Panc1 (cell line): Measurements from ENCODE around the gene WWOX.

Source experiments
- POLR2AphosphoS5 ChIP-seq: IDR thresholded peaks from 2 replicates; pipeline ENCODE4 v1.6.1; 2012; ENCODE audit warnings: mild to moderate bottlenecking, low read depth, low read length, moderate library complexity
- SIN3A ChIP-seq: IDR thresholded peaks from 2 replicates; pipeline ENCODE4 v1.6.1; 2012; ENCODE audit warnings: low read depth, mild to moderate bottlenecking, low read length, moderate library complexity, borderline replicate concordance; ENCODE audit not compliant: insufficient read depth
- TF ChIP-seq, protein P1 (sequence below): fragments of 450-650 bp; IDR thresholded peaks from 2 replicates; pipeline ENCODE4 v1.5.1; 2017; ENCODE audit warnings: mild to moderate bottlenecking
- TF ChIP-seq, protein P2 (sequence below), 2 experiments: IDR thresholded peaks; 2 replicates each; pipeline ENCODE4 v1.6.1; 2011 to 2012; ENCODE audit warnings: low read depth in 2 of 2, control low read depth in 1 of 2, low read length in 1 of 2, mild to moderate bottlenecking in 1 of 2, moderate library complexity in 1 of 2; ENCODE audit not compliant: insufficient read depth in 1 of 2

DNA sequence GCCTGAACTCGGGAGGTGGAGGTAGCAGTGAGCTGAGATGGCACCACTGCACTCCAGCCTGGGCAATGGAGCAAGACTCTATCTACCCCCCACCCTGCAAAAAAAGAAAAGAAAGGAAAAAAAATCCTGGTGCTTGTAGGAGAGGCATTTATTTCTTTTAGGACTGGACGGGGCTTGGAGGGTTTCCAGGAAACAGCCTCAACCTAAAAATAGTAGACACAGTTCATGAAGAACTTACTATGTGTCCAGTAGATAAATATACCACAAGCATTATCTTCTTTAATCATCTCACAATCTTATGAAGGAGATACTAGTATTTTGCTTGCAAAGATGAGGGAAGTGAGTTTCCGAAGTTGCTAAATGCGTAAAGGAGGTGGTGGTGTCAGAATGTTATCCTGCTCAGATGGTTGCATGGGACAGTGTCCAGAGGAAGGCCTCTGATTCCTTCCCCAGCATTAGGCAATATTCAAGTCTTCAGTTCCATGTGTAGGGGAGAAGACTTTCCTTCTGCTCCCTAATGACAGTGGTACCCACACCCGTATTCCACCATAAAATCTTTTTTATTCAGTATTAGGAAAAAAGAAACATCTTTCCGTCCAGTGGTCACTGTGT, 263.2 kb downstream of the WWOX start:
- TF ChIP-seq, protein P1, sequence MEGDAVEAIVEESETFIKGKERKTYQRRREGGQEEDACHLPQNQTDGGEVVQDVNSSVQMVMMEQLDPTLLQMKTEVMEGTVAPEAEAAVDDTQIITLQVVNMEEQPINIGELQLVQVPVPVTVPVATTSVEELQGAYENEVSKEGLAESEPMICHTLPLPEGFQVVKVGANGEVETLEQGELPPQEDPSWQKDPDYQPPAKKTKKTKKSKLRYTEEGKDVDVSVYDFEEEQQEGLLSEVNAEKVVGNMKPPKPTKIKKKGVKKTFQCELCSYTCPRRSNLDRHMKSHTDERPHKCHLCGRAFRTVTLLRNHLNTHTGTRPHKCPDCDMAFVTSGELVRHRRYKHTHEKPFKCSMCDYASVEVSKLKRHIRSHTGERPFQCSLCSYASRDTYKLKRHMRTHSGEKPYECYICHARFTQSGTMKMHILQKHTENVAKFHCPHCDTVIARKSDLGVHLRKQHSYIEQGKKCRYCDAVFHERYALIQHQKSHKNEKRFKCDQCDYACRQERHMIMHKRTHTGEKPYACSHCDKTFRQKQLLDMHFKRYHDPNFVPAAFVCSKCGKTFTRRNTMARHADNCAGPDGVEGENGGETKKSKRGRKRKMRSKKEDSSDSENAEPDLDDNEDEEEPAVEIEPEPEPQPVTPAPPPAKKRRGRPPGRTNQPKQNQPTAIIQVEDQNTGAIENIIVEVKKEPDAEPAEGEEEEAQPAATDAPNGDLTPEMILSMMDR = no peak
- TF ChIP-seq, protein P2, sequence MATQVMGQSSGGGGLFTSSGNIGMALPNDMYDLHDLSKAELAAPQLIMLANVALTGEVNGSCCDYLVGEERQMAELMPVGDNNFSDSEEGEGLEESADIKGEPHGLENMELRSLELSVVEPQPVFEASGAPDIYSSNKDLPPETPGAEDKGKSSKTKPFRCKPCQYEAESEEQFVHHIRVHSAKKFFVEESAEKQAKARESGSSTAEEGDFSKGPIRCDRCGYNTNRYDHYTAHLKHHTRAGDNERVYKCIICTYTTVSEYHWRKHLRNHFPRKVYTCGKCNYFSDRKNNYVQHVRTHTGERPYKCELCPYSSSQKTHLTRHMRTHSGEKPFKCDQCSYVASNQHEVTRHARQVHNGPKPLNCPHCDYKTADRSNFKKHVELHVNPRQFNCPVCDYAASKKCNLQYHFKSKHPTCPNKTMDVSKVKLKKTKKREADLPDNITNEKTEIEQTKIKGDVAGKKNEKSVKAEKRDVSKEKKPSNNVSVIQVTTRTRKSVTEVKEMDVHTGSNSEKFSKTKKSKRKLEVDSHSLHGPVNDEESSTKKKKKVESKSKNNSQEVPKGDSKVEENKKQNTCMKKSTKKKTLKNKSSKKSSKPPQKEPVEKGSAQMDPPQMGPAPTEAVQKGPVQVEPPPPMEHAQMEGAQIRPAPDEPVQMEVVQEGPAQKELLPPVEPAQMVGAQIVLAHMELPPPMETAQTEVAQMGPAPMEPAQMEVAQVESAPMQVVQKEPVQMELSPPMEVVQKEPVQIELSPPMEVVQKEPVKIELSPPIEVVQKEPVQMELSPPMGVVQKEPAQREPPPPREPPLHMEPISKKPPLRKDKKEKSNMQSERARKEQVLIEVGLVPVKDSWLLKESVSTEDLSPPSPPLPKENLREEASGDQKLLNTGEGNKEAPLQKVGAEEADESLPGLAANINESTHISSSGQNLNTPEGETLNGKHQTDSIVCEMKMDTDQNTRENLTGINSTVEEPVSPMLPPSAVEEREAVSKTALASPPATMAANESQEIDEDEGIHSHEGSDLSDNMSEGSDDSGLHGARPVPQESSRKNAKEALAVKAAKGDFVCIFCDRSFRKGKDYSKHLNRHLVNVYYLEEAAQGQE (IDR thresholded peaks at IDR 0.05; ENCODE audit: insufficient read depth in 1 of 2, low read depth in 2 of 2, low read length in 1 of 2) = no peak
- TF ChIP-seq POLR2AphosphoS5 = no peak
- no peak for TF ChIP-seq SIN3A
